WERI-Rb-1 (cell line): ENCODE data around the gene TCEAL3.

Experiments
- DNase-seq: peaks from one replicate; pipeline ENCODE4 v3.0.0-alpha.2; 2020
- H3K27ac ChIP-seq: fragments of 250-450 bp; sonication (Bioruptor Pico); 2 replicates; pipeline ENCODE4 v1.5.1; 2020; ENCODE audit warnings: mild to moderate bottlenecking, moderate library complexity
- H3K27me3 ChIP-seq: fragments of 250-450 bp; sonication (Bioruptor Pico); 2 replicates; pipeline ENCODE4 v1.5.1; 2021; ENCODE audit warnings: mild to moderate bottlenecking, low read depth, moderate library complexity; ENCODE audit not compliant: insufficient read depth, severe bottlenecking
- H3K36me3 ChIP-seq: fragments of 250-450 bp; sonication (Bioruptor Pico); 2 replicates; pipeline ENCODE4 v1.5.1; 2020; ENCODE audit warnings: mild to moderate bottlenecking, moderate library complexity
- H3K4me3 ChIP-seq: 2 replicates; pipeline ENCODE4 v1.5.1; 2011; ENCODE audit warnings: low read depth, mild to moderate bottlenecking, control low read depth, low read length
- H3K9me3 ChIP-seq: fragments of 250-450 bp; sonication (Bioruptor Pico); 2 replicates; pipeline ENCODE4 v1.5.1; 2021; ENCODE audit warnings: mild to moderate bottlenecking, moderate library complexity; ENCODE audit not compliant: severe bottlenecking
- CTCF ChIP-seq: IDR thresholded peaks from 2 replicates; pipeline ENCODE4 v1.5.1; 2011; ENCODE audit warnings: low read depth, mild to moderate bottlenecking, control low read depth, inconsistent platforms, low read length

TCEAL3 gene

GRCh38 chrX:103571121-103571520, 36.6 kb upstream of the TCEAL3 start:
- H3K9me3 ChIP-seq, result no peaks in the 10 kb centered on the region
- no peak for TF ChIP-seq CTCF
- DNase-seq, result no peak
- no peak overlapping the region for H3K4me3 ChIP-seq
- no peak overlapping the region for H3K27ac ChIP-seq
- no peaks in the 10 kb centered on the region for H3K36me3 ChIP-seq
- H3K27me3 ChIP-seq, result peaks cover 7% of the 10 kb centered on the region

- DNase-seq, result no peak
- no peaks in the 10 kb centered on the region for H3K36me3 ChIP-seq
- no peak for TF ChIP-seq CTCF
- no peak overlapping the region for H3K27ac ChIP-seq
- H3K27me3 ChIP-seq, result peaks cover 7% of the 10 kb centered on the region
- H3K9me3 ChIP-seq, result no peaks in the 10 kb centered on the region
- H3K4me3 ChIP-seq, result no peak overlapping the region
Observed at GRCh38 chrX:103571726-103572125, 36.0 kb upstream of the TCEAL3 start.

- no peak for TF ChIP-seq CTCF
- H3K9me3 ChIP-seq, result no peaks in the 10 kb centered on the region
- no peak for DNase-seq
Observed at GRCh38 chrX:103573202-103573601, 34.6 kb upstream of the TCEAL3 start.

GRCh38 chrX:103584596-103584995, 23.2 kb upstream of the TCEAL3 start:
- H3K4me3 ChIP-seq, result no peak overlapping the region
- no peak for DNase-seq
- H3K27me3 ChIP-seq, result peaks cover 3% of the 10 kb centered on the region
- no peaks in the 10 kb centered on the region for H3K36me3 ChIP-seq
- no peaks in the 10 kb centered on the region for H3K9me3 ChIP-seq
- no peak for TF ChIP-seq CTCF
- no peak overlapping the region for H3K27ac ChIP-seq

More at GRCh38 chrX:103573202-103573601, 34.6 kb upstream of the TCEAL3 start:
- H3K27me3 ChIP-seq, result peaks cover 5% of the 10 kb centered on the region
- no peak overlapping the region for H3K4me3 ChIP-seq
- H3K36me3 ChIP-seq, result no peaks in the 10 kb centered on the region
- no peak overlapping the region for H3K27ac ChIP-seq

GRCh38 chrX:103585411-103586313, 22.1 kb upstream of the TCEAL3 start, which contains the start of gene TCEAL4:
TCEAL4 (plus strand) TSS chrX:103585515; CDS start chrX:103586676, 1,161 bp downstream.
- Histone ChIP-seq H3K4me3 (peak within 1 kb of the TSS; percentile 67), H3K27me3 (no peaks in the 10 kb centered on the region), H3K27ac (peak within 1 kb of the TSS; percentile 24; the same call in 1 of the 2 replicates), H3K36me3 (no peaks in the 10 kb centered on the region), H3K9me3 (no peaks in the 10 kb centered on the region)
- DNase-seq, result peak; percentile 47
- no peak for TF ChIP-seq CTCF

GRCh38 chrX:103586314-103586646, 21.5 kb upstream of the TCEAL3 start:
- no peak for DNase-seq
- TF ChIP-seq CTCF, result no peak
- Histone ChIP-seq H3K27ac (no peak overlapping the region), H3K4me3 (peak overlapping the region; percentile 67), H3K9me3 (no peaks in the 10 kb centered on the region), H3K36me3 (no peaks in the 10 kb centered on the region), H3K27me3 (no peaks in the 10 kb centered on the region)
